Stomach (tissue), 9 donors: ENCODE measurements around the gene FRMPD4. TPM values are rescaled to one million over a fixed set of nuclear protein-coding genes. Genes with fewer than 3 reads are reported as not detected.

Experiments
- DNase-seq, 2 donors: peaks; one replicate each; pipeline versions ENCODE4 v3.0.0 to v3.0.0-alpha.2; 2013 to 2019
- H3K27ac ChIP-seq, 5 donors: fragments of 200-600 bp in 4 of 5; sonication (generic) in 4 of 5; one replicate each; pipeline ENCODE4 v1.5.1; 2013 to 2019; ENCODE audit warnings: mild to moderate bottlenecking in 1 of 5, moderate library complexity in 1 of 5
- H3K27me3 ChIP-seq, 3 donors: fragments of 200-600 bp; sonication (generic); one replicate each; pipeline ENCODE4 v1.5.1; 2017 to 2019; ENCODE audit warnings: mixed run types in 1 of 3
- H3K36me3 ChIP-seq, 4 donors: fragments of 200-600 bp; sonication (generic); 1 replicate in 3 of 4; 2 replicates in 1 of 4; pipeline ENCODE4 v1.5.1; 2016 to 2019
- H3K4me1 ChIP-seq, 4 donors: fragments of 200-600 bp; sonication (generic); one replicate each; pipeline ENCODE4 v1.5.1; 2016 to 2019
- H3K4me3 ChIP-seq, 4 donors: fragments of 200-600 bp; sonication (generic) in 3 of 4; one replicate each; pipeline ENCODE4 v1.5.1; 2016 to 2019; ENCODE audit warnings: mild to moderate bottlenecking in 1 of 4
- H3K9me3 ChIP-seq, 4 donors: fragments of 200-600 bp; sonication (generic); one replicate each; pipeline ENCODE4 v1.5.1; 2016 to 2019
- EP300 ChIP-seq: sonication (generic); formaldehyde crosslinking; IDR thresholded peaks from one replicate; pipeline ENCODE4 v1.6.1; 2017; ENCODE audit warnings: antibody characterized with exemption
- POLR2A ChIP-seq, 4 donors: fragments of 450-650 bp; IDR thresholded peaks; one replicate each; pipeline ENCODE4 v1.6.1; 2016; ENCODE audit warnings: antibody characterized with exemption in 4 of 4, control low read depth in 2 of 4, mild to moderate bottlenecking in 1 of 4, moderate library complexity in 1 of 4
- POLR2AphosphoS5 ChIP-seq, 3 donors: sonication (generic); formaldehyde crosslinking; IDR thresholded peaks; one replicate each; pipeline ENCODE4 v1.6.1; 2016; ENCODE audit warnings: antibody characterized with exemption in 3 of 3
- WGBS, 5 donors: extraction: QIAGEN DNeasy Blood & Tissue Kit in 3 of 5; methylation state at CpG; one replicate each; pipeline versions ENCODE4 v1.1.5 to v1.1.7; 2013 to 2018; 5-methylcytosine and 5-hydroxymethylcytosine counted together
- intact Hi-C: fragments of 100-400 bp; cut with DNase I; formaldehyde crosslinking; loops from one replicate; pipeline ENCODE4 v1.15.1; 2023; ENCODE audit warnings: low total_unique reads
- polyA plus RNA-seq, 3 donors: library from polyadenylated mRNA; stranded (reverse); fragments of 200-250 nt; gene quantifications; one replicate each; pipeline ENCODE4 v1.2.3, GENCODE V29; 2013
- total RNA-seq, 5 donors: library from RNA; depleted of rRNA; stranded (reverse); fragments of >200 nt; gene quantifications; one replicate each; pipeline versions ENCODE4 v1.1.0 to v1.2.3, GENCODE V29; 2014 to 2016
- TF ChIP-seq, protein P1 (sequence below), 7 experiments: fragments of 450-650 bp in 4 of 7; fragments of 200-600 bp in 3 of 7; sonication (generic) in 3 of 7; IDR thresholded peaks; one replicate each; pipeline ENCODE4 v1.5.1; 2016 to 2019; ENCODE audit warnings: antibody characterized with exemption in 7 of 7, control low read depth in 2 of 7, mild to moderate bottlenecking in 1 of 7
- donor health status: healthy with polysubstance abuse.
- donor health status: Bipolar disorder and iron deficiency.
- donor health status: healthy.

The FRMPD4 gene
- total and polyA plus RNA-seq, 8 donors, result 0.03 to 2.6 (median 0.55) TPM; not detected in 5

DNA sequence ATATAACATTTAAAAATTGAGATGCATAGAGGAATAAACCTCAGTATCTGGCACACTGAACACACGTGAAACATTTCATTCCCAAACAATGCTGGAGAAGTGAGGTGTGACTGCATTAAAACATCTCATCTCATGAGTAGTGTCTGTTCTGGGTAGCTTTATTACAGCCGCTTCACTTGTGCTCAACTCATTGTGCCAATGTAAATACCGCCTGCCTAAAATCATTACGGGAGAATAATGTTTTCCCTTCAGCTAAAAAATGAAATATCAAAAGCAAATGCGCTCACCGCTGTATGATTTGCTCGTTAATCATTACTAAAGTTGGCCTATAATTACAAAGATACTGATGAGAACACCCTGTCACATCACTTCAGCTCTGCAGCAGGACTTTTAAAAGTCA lies 542.8 kb downstream of the FRMPD4 start:
- Histone ChIP-seq H3K36me3 (no peaks in the 10 kb centered on the region), H3K27me3 (no peaks in the 10 kb centered on the region), H3K4me3 (no peak overlapping the region), H3K9me3 (peaks cover 0 to 10% (median 5%) of the 10 kb centered on the region in 4 donors), H3K27ac (no peak overlapping the region), H3K4me1 (no peaks in the 10 kb centered on the region)
- WGBS, 5 donors, result 40 to 58% (median 55%) methylated on average over 7 of the region's 7 CpGs
- peak in 1 of 2 donors; percentile 9 for DNase-seq
- TF ChIP-seq POLR2A (IDR thresholded peaks at IDR 0.05) (no peak), POLR2AphosphoS5 (IDR thresholded peaks at IDR 0.05) (no peak), EP300 (no peak)
- TF ChIP-seq, protein P1, sequence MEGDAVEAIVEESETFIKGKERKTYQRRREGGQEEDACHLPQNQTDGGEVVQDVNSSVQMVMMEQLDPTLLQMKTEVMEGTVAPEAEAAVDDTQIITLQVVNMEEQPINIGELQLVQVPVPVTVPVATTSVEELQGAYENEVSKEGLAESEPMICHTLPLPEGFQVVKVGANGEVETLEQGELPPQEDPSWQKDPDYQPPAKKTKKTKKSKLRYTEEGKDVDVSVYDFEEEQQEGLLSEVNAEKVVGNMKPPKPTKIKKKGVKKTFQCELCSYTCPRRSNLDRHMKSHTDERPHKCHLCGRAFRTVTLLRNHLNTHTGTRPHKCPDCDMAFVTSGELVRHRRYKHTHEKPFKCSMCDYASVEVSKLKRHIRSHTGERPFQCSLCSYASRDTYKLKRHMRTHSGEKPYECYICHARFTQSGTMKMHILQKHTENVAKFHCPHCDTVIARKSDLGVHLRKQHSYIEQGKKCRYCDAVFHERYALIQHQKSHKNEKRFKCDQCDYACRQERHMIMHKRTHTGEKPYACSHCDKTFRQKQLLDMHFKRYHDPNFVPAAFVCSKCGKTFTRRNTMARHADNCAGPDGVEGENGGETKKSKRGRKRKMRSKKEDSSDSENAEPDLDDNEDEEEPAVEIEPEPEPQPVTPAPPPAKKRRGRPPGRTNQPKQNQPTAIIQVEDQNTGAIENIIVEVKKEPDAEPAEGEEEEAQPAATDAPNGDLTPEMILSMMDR (IDR thresholded peaks at IDR 0.05), result no peak
- intact Hi-C loops, result no loop called here

DNA sequence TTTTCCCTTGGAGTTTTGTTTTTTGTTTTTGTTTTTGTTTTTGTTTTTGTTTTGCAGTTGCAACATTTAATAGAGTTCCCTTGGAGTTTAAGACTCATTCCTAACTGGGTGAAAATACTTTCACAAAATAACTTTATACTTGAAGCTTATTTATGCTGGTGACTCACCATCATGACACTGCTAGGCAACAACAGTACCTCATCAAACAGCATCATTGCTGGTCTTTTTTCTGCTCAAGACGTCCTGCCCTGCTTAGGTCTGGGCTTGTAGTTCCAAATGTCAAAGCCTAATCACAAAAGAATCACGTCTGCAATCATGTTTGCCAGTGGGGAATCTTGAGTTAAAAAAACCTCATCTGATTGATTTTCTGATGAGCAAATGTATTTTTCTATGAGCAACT lies 547.3 kb downstream of the FRMPD4 start:
- Histone ChIP-seq H3K4me1 (no peaks in the 10 kb centered on the region), H3K27ac (no peak overlapping the region), H3K36me3 (no peaks in the 10 kb centered on the region), H3K4me3 (no peak overlapping the region), H3K9me3 (no peaks in the 10 kb centered on the region), H3K27me3 (no peaks in the 10 kb centered on the region)
- intact Hi-C loops, result no loop called here
- no peak for DNase-seq
- WGBS, 5 donors, result 24 to 54% (median 46%) methylated on average over 2 of the region's 2 CpGs
- no peak for TF ChIP-seq POLR2AphosphoS5 (IDR thresholded peaks at IDR 0.05)
- TF ChIP-seq EP300, result no peak
- TF ChIP-seq POLR2A (IDR thresholded peaks at IDR 0.05), result no peak
- TF ChIP-seq, protein P1 (IDR thresholded peaks at IDR 0.05), result no peak

DNA sequence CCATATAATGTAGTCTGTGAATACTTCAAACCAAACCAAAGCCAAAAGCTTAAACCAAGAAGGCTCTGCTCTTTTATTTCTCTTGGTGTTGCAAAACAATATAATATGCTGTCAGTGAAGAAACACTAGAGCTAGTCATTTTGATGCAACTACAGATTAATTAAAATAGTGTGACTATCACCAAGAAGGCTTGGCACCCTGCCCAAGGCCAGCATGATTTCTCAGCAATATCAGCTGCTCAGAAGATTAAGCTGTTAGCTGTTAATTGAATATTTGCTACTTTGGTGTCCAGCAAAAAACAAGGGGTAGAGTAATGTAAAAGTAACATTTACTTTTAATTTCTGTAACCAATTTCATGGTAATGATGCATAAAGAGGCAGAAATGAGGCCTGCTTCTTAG lies 548.1 kb downstream of the FRMPD4 start:
- Histone ChIP-seq H3K27me3 (no peaks in the 10 kb centered on the region), H3K4me1 (no peaks in the 10 kb centered on the region), H3K4me3 (no peak overlapping the region), H3K36me3 (no peaks in the 10 kb centered on the region), H3K27ac (no peak overlapping the region), H3K9me3 (no peaks in the 10 kb centered on the region)
- TF ChIP-seq, protein P1 (IDR thresholded peaks at IDR 0.05), result no peak
- TF ChIP-seq POLR2A (IDR thresholded peaks at IDR 0.05), result no peak
- no peak for TF ChIP-seq POLR2AphosphoS5 (IDR thresholded peaks at IDR 0.05)
- no peak for TF ChIP-seq EP300
- intact Hi-C loops, result no loop called here
- DNase-seq, result peak in 1 of 2 donors; percentile 40

DNA sequence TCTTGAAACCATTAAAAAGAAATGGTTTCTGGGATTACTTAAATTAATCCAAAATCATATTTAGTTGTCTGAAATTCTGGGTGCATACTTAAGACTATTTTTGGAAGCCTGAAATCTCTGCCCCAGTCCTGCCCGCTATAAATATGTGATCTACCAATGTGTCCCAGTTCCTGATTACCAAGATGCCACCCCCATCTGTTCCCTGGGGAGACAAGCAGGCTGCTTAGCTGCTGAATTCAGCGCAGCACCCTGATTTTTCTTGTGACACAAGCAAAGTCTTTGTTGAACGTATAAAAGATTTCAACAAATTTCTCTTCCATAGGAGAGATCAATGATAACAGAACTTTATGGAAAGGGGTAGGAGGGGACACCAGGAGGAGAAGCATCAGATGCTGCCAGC lies 552.4 kb downstream of the FRMPD4 start:
- H3K27ac ChIP-seq, result no peak overlapping the region
- H3K9me3 ChIP-seq, result no peaks in the 10 kb centered on the region
- H3K27me3 ChIP-seq, result no peaks in the 10 kb centered on the region
- H3K4me1 ChIP-seq, result no peaks in the 10 kb centered on the region
- no peaks in the 10 kb centered on the region for H3K36me3 ChIP-seq
- TF ChIP-seq, protein P1 (IDR thresholded peaks at IDR 0.05), result no peak
- TF ChIP-seq POLR2AphosphoS5 (IDR thresholded peaks at IDR 0.05) (no peak), EP300 (no peak), POLR2A (IDR thresholded peaks at IDR 0.05) (no peak)
- 65 to 93% (median 86%) methylated on average over 3 of the region's 3 CpGs for WGBS, 5 donors
- no peak for DNase-seq
- intact Hi-C loops, result no loop called here
- no peak overlapping the region for H3K4me3 ChIP-seq
